Stimulated activated CD8-positive, alpha-beta memory T cell treated with anti-CD3 and anti-CD28 coated beads, Interleukin-2, amount 100 ng/mL, for 48 hours (primary cell): Measurements from ENCODE around the gene PIK3R2.

ENCODE experiments used
- DNase-seq, 2 donors: peaks; one replicate each; pipeline ENCODE4 v3.0.0-alpha.2; 2020; ENCODE audit warnings: low read depth in 2 of 2

Gene PIK3R2

GRCh38 chr19:18123819-18124218, 29.1 kb upstream of the PIK3R2 start:
- no peak for DNase-seq

GRCh38 chr19:18126097-18126496, 26.9 kb upstream of the PIK3R2 start:
- no peak for DNase-seq

GRCh38 chr19:18128044-18128443, 24.9 kb upstream of the PIK3R2 start:
- no peak for DNase-seq

GRCh38 chr19:18128805-18129204, 24.2 kb upstream of the PIK3R2 start:
- DNase-seq = no peak

GRCh38 chr19:18130523-18131242, 22.3 kb upstream of the PIK3R2 start:
- no peak for DNase-seq

- DNase-seq = no peak
Observed at GRCh38 chr19:18131841-18132596, 20.9 kb upstream of the PIK3R2 start.

DNA sequence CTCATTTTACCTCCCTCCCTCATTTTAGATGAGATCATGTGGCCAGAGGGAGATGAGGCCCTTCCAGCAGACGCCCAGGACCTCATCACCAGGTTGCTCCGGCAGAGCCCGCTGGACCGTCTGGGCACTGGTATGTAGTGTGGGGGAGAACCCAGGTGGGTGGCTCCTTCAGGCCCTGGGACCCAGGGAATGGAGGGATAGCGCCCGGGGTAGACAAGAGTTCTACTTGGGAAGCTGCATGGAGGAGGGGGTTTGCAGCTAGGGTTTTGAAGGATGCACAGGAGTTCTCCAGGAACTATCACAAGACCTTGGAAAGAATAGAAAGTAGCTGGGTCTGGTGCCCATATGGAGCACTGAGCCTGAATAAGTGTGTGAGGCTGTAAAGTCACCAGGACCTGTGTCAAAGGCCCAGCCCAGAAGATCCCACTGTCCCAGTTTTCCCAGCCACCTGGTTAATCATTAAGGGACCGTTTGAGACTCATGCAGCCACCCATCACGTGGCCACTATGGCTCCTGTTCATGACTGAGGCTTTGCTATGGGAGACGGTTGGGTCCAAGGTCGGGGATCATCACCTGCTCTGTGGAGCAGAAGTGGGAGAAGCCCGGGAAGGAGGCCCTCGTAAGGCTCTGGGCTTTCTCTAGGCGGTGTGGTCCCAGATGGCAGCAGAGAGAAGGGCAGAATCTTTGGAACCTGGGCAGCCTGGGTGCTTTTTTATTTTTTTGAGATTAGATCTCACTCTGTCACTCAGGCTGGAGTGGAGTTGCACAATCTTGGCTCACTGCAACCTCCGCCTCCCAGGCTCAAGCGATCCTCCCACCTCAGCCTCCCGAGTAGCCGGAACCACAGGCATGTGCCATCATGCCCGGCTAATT, 17.0 kb upstream of the PIK3R2 start:
- no peak for DNase-seq

- no peak for DNase-seq
Observed at GRCh38 chr19:18137242-18137641, 15.7 kb upstream of the PIK3R2 start.

GRCh38 chr19:18137657-18138339, 15.2 kb upstream of the PIK3R2 start:
- DNase-seq = no peak

DNA sequence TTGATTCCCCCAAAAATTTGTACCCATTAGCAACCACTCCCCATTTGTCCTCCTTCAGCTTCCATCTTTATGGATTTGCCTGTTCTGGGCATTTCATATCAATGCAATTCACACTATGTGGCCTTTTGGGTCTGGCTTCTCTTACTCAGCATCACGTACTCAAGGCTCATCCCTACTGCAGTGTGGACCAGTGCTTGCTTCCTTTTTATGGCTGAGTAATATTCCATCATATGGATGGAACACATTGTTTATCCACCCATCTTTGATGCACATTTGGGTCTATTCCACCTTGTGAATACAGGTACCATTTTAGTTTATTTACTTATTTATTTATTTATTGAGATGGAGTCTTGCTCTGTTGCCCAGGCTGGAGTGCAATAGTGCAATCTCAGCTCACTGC, 12.5 kb upstream of the PIK3R2 start:
- no peak for DNase-seq

DNA sequence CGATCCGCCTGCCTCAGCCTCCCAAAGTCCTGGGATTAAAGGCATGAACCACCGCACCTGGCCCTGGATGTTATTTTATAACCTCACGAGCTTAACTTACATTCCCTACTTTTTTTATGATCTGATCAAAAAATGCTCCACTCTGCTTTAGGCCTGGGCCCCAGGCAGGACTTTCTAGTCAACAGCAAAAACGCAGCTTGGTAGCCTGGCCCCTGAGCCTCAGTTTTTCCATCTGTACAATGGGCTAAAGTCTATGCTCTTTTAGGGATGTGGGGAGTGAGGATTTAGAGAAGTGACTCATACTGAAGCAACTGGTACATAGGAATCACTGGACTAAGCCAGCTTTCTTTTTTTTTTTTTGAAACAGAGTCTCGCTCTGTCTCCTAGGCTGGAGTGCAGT, 11.9 kb upstream of the PIK3R2 start:
- DNase-seq = no peak

DNA sequence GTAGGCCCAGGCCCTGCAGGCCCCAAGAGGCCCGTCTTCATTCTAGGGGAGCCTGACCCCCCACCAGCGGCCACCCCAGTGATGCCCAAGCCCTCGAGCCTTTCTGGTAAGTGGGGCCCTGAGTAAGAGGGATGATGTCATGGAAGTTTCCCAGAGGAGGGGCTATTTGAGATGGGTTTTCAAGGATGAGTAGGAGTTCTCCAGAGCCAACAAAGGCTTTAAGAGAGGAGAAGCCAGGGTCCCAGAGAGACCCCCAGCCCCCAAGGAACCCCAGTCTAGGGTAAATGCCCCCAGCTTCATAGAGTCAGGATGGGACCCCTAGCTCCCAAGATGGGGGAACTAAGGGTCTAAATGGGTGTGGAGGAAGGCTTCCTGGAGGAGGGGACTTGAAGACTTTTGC, 9.1 kb upstream of the PIK3R2 start:
- no peak for DNase-seq

DNA sequence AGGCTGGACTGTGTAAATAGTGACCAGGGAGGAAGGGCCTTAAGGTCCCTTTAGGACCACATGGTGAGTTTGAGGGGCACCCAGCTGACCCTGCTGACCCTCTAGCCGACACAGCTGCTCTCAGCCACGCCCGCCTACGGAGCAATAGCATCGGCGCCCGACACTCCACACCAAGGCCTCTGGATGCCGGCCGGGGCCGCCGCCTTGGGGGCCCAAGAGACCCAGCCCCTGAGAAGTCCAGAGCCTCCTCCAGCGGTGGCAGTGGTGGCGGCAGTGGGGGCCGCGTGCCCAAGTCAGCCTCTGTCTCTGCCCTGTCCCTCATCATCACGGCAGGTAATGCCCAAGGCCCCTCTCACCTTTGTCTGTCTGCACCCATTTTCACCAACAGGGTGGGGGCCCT, 8.6 kb upstream of the PIK3R2 start:
- no peak for DNase-seq

DNA sequence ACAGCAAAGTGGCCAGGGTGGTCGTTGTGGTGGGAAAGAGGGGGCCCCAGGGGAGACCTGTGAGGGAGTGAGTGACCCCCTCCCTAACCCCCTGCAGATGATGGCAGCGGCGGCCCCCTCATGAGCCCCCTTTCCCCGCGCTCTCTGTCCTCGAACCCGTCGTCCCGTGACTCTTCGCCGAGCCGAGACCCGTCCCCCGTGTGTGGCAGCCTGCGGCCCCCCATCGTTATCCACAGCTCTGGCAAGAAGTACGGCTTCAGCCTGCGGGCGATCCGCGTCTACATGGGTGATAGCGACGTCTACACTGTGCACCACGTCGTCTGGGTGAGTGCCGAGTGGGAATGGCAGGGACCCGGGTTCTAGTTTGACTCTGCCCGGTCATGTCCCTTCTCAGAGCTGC, 8.1 kb upstream of the PIK3R2 start:
- no peak for DNase-seq

DNA sequence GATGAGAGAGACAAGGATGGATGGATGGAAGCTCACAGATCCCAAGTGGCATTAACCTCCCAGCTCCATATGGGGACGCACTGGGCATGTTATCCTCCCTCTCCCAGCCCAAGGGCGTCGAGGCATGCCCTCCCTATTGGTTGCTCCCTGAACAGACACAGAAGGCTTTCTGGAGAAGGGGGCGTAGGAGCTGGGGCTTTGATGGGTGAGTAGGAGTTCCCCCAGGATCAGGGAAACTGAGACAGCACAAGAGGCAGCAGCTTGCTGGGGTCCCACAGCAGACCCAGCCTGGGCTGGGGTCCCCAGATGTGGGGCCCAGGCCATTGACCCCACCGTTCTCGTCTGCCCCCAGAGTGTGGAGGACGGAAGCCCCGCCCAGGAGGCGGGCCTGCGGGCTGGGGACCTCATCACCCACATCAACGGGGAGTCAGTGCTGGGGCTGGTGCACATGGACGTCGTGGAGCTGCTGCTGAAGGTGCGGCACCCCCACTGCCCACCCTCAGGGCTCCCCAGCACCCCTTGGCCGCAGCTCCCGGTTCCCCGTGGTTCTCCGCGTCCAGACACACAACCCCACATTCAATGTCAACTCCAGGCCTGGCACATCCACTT, 7.5 kb upstream of the PIK3R2 start:
- DNase-seq = no peak

DNA sequence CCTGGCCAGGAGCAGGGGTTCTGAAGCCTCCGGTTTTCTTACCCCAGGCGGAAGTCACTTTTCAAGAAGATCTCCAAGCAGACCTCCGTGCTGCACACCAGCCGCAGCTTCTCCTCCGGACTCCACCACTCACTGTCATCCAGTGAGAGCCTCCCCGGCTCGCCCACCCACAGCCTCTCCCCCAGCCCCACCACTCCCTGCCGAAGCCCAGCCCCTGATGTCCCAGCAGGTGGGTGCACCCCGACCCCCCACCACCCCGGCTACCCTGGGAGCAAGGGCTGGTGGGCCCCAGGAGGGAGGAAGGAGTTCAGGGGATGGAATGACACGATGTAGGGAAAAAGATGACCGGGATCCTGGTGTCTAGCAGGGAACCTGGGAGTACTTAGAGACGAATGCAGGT, 5.6 kb upstream of the PIK3R2 start:
- DNase-seq = no peak

- DNase-seq = no peak
Observed at GRCh38 chr19:18149596-18149975, 3.4 kb upstream of the PIK3R2 start.

GRCh38 chr19:18150776-18151624, 2.0 kb upstream of the PIK3R2 start:
- DNase-seq = no peak

GRCh38 chr19:18152442-18152816, 534 bp upstream of the PIK3R2 start:
- DNase-seq = peak; percentile 94 to 98

GRCh38 chr19:18153556-18154134, 682 bp downstream of the PIK3R2 start:
- DNase-seq = no peak
